ENCODE measurements around the gene PSMA6. TPM values are rescaled to one million over a fixed set of nuclear protein-coding genes. Genes with fewer than 3 reads are reported as not detected.
"Not testable (repeated sequence)": the region's sequence is repeated elsewhere in the genome, so short reads cannot be mapped to it uniquely, and the experiment has no call there.

PSMA6 gene
- total RNA-seq, 2 donors from 2014 or later = 293 to 408 TPM

- peaks cover 5 to 34% of the 10 kb centered on the region in 2 donors for H3K36me3 Mint-ChIP-seq
- peak overlapping the region; percentile 61 to 96 for H3K27ac Mint-ChIP-seq
- no peak for DNase-seq (ENCODE audit: low spot score in 2 of 2)
These were observed 8.0 kb downstream of the PSMA6 start for GRCh38 chr14:35300228-35300627.

GRCh38 chr14:35301334-35301733 is 9.2 kb downstream of the PSMA6 start:
- ATAC-seq = peak; percentile 49 to 66
- H3K27ac Mint-ChIP-seq = peak overlapping the region; percentile 61 to 96

More at GRCh38 chr14:35300228-35300627, 8.0 kb downstream of the PSMA6 start:
- H3K9me3 Mint-ChIP-seq = no peaks in the 10 kb centered on the region
- no peak for ATAC-seq

GRCh38 chr14:35301735-35302528 is 9.8 kb downstream of the PSMA6 start:
- peak; percentile 72 to 89 for ATAC-seq
- H3K27ac Mint-ChIP-seq = peak overlapping the region; percentile 61 to 96
- DNase-seq (ENCODE audit: low spot score in 2 of 2) = no peak
- H3K36me3 Mint-ChIP-seq = peaks cover 5 to 34% of the 10 kb centered on the region in 2 donors
- no peaks in the 10 kb centered on the region for H3K9me3 Mint-ChIP-seq

More at GRCh38 chr14:35301334-35301733, 9.2 kb downstream of the PSMA6 start:
- peaks cover 5 to 34% of the 10 kb centered on the region in 2 donors for H3K36me3 Mint-ChIP-seq
- H3K9me3 Mint-ChIP-seq; DNase-seq (ENCODE audit: low spot score in 2 of 2): not testable (repeated sequence)

DNA sequence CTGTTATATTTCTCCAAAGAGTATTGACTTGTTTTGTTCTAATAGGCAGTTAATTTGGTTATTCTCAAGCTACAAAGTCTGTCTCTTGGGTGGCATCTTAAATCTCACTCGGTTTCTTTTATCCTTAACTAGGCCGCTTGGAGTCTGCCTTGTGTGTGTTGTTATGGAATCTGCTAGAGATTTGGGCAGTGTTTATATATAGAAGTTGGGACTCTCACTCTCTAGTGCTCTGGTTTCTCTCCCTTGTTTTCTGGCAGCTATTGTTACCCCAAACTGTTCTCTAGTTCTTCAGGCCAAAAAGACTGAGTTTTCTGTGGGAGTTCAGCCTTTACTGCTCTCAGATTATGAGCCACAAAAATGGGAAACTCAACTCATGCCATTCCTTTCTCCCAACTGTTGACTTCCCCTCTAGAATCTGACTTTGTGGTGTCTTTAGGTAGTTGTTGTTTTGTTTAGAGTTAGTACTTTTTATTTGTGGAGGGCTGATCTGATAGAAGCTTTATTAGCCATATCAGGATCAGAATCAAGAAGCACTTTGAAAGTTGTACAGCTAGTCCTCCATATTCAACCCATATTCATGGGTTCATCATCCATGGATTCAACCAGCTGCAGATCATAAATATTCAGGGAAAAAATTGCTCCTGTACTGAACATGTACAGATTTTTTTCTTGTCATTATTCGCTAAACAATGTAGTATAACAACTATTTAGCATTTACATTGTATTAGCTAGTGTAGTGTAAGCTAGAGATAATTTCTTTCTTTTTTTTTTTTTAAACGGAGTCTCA is 11.2 kb downstream of the PSMA6 start:
- DNase-seq (ENCODE audit: low spot score in 2 of 2) (no peak), ATAC-seq (no peak)
- H3K36me3 Mint-ChIP-seq = peaks cover 5 to 30% of the 10 kb centered on the region in 2 donors
- no peaks in the 10 kb centered on the region for H3K9me3 Mint-ChIP-seq
- peak overlapping the region; percentile 61 to 96 for H3K27ac Mint-ChIP-seq

- ATAC-seq (peak in 1 of 2 donors; percentile 47), DNase-seq (ENCODE audit: low spot score in 2 of 2) (no peak)
- Mint-ChIP-seq H3K36me3 (peaks cover 5 to 30% of the 10 kb centered on the region in 2 donors), H3K27ac (no peak overlapping the region), H3K9me3 (no peaks in the 10 kb centered on the region)
These were observed 12.8 kb downstream of the PSMA6 start for GRCh38 chr14:35304812-35305462.

DNA sequence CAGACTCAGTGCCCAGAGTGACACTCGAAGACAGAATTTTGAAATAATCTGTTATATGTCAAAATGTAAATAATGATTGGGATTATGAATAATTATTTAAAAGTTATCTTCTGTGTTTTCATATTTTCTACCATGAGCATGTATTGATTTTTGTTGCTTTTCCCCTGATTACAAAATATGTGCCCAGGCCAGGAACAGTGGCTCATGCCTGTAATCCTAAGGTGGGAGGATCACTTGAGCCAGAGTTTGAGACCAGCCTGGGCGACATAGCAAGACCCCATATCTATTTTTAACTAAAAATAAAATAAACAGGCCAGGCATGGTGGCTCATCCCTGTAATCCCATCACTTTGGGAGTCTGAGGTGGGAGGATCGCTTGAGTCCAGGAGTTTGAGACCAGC is 13.5 kb downstream of the PSMA6 start:
- peaks cover 5 to 34% of the 10 kb centered on the region in 2 donors for H3K36me3 Mint-ChIP-seq
- H3K9me3 Mint-ChIP-seq = no peaks in the 10 kb centered on the region
- ATAC-seq (no peak), DNase-seq (ENCODE audit: low spot score in 2 of 2) (no peak)
- peak overlapping the region in 1 of 2 donors; percentile 36 for H3K27ac Mint-ChIP-seq

DNA sequence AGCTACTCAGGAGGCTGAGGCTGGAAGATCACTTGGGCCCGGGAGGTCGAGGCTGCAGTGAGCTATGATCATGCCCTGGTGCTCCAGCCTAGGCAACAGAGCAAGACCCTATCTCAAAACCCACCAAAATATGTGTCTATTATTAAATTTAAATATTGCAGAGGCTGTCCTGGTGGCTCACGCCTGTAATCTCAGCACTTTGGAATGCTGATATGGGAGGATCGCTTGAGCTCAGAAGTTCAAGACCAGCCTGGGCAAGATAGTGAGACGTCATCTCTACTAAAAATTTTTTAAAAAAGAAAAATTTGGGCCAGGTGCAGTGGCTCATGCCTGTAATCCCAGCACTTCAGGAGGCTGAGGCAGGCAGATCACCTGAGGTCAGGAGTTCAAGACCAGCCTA is 13.9 kb downstream of the PSMA6 start:
- Mint-ChIP-seq H3K27ac (peak overlapping the region in 1 of 2 donors; percentile 36), H3K9me3 (no peaks in the 10 kb centered on the region), H3K36me3 (peaks cover 5 to 34% of the 10 kb centered on the region in 2 donors)
- no peak for DNase-seq (ENCODE audit: low spot score in 2 of 2)
- ATAC-seq = no peak

DNA sequence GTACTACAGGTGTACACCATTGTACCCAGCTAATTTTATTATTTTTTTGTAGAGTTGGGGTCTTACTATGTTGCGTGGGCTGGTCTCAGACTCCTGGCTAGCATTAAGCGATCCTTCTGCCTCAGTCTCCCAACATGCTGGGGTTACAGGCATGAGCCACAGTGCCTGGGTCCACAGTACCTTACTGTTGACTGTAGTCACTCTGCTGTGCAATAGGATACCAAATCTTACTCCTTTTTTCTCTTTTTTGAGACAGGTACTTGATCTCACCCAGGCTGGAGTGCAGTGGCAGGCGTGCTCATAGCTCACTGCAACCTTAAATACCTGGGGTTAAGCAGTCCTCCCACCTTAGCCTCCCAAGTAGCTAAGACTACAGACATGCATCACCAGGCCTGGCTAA is 25.6 kb downstream of the PSMA6 start:
- H3K27ac Mint-ChIP-seq = peak overlapping the region in 1 of 2 donors; percentile 88
- no peak for ATAC-seq
- H3K9me3 Mint-ChIP-seq = no peaks in the 10 kb centered on the region
- DNase-seq (ENCODE audit: low spot score in 2 of 2) = no peak
- peaks cover 4 to 30% of the 10 kb centered on the region in 2 donors for H3K36me3 Mint-ChIP-seq

GRCh38 chr14:35319509-35319908 is 27.3 kb downstream of the PSMA6 start:
- H3K36me3 Mint-ChIP-seq = peaks cover 4 to 30% of the 10 kb centered on the region in 2 donors
- no peak overlapping the region for H3K27ac Mint-ChIP-seq
- ATAC-seq = no peak
- no peaks in the 10 kb centered on the region for H3K9me3 Mint-ChIP-seq
- no peak for DNase-seq (ENCODE audit: low spot score in 2 of 2)

DNA sequence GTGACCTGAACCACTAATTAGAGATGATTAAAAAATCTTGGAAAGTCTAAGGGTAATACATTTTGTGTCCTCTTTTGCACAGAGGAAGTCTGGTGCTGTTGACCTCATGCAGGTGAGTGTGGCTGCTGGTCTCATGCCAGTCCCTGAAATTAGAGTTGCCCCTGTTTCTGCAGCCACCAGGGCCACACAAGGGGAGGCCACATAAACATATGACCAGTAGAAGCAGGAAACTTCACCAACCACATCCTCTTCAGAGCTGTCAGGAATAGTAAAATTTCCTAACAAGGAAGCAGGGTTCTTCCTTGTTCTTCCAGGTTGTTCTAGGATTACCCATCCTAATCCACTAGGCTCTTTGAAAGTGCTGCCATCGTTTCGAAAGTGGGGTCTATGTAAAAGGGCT is 28.3 kb downstream of the PSMA6 start:
- DNase-seq (ENCODE audit: low spot score in 2 of 2) = no peak
- Mint-ChIP-seq H3K27ac (no peak overlapping the region), H3K36me3 (peaks cover 4 to 23% of the 10 kb centered on the region in 2 donors), H3K9me3 (no peaks in the 10 kb centered on the region)
- no peak for ATAC-seq

DNA sequence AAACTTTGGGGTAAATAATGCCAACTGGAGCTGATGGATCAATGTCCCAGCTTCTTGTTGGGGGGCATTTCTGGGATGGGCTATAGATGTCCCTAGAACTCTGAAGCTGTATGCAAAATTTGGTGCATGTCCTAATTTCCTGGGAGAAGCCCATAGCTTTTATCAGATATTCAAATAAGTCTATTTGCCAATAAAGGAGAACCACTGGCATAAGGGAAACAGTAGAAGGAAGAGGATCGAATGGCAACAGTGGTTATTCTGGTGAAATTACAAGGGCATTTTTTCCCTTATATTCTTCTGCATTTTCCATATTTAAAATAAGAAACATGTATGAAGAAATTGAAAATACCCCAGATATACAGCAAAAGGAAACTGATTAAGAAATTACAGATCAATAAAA is 34.2 kb downstream of the PSMA6 start:
- H3K9me3 Mint-ChIP-seq = no peaks in the 10 kb centered on the region
- ATAC-seq (no peak), DNase-seq (ENCODE audit: low spot score in 2 of 2) (no peak)
- H3K27ac Mint-ChIP-seq = no peak overlapping the region
- no peaks in the 10 kb centered on the region for H3K36me3 Mint-ChIP-seq

DNA sequence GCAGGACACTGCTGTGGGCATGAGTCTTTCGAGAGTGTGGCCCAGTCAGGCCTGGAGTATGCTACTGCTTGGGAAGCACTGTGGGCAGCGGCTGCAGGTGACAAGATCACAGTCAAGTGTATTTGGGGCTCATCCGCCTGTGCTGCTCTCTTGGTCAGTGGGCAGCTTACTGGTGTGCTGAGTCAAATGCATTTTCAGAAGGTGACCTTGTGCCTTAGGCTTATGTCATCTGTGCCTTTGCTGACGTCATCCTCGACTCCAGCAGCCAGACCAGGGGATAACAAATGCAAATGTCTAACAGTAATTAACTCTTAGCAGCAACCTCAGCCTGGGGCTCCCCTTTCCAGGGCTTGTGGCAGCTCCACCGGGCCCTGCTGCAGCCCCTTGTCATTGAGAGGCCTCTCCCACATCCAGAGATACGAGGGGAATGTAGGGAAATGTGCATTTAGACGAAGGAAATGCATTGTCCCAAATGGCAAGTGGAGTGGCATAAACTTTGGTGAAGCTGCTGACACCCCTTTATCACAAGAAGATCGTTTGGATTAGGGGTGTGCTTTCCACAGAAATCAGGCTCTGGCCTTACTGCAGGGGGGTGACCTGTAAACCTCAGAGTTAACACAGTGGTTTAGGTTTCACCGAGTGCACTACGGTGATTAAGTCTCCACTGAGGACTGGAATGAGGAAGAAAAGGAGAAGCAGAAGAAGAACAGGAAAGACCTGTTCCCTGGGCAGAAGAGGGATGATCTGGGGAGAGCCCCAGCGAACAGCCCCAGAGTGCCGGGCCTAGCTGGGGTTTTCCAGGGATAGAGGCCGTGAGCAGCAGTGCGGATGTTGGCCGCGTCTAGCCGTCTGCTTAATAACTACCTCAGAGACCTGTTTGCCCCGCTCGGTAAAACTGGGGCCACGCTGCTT is 39.7 kb downstream of the PSMA6 start:
- no peaks in the 10 kb centered on the region for H3K9me3 Mint-ChIP-seq
- DNase-seq (ENCODE audit: low spot score in 2 of 2) (no peak), ATAC-seq (no peak)
- peak overlapping the region; percentile 93 to 95 for H3K27ac Mint-ChIP-seq
- no peaks in the 10 kb centered on the region for H3K36me3 Mint-ChIP-seq

GRCh38 chr14:35332517-35333263 is 40.5 kb downstream of the PSMA6 start:
- peak; percentile 65 to 83 for ATAC-seq
- H3K9me3 Mint-ChIP-seq = no peaks in the 10 kb centered on the region
- DNase-seq (ENCODE audit: low spot score in 2 of 2) = peak in 1 of 2 donors; percentile 47
- peak overlapping the region; percentile 93 to 95 for H3K27ac Mint-ChIP-seq
- H3K36me3 Mint-ChIP-seq = no peaks in the 10 kb centered on the region

GRCh38 chr14:35333264-35333730 is 41.1 kb downstream of the PSMA6 start:
- ATAC-seq (peak in 1 of 2 donors; percentile 50), DNase-seq (ENCODE audit: low spot score in 2 of 2) (no peak)
- Mint-ChIP-seq H3K36me3 (no peaks in the 10 kb centered on the region), H3K27ac (peak overlapping the region; percentile 93 to 95), H3K9me3 (no peaks in the 10 kb centered on the region)

Data from activated naive CD4-positive, alpha-beta T cell treated with anti-CD3 and anti-CD28 coated beads, Interleukin-2, amount 50 U/mL, for 72 hours (primary cell).